IMR-90 (cell line): ENCODE results near the gene C22orf39. TPM values are rescaled to one million over a fixed set of nuclear protein-coding genes. Genes with fewer than 3 reads are reported as not detected.

Source experiments
- ATAC-seq: fragments of 200-7000 bp; cut with Tn5 transposase; 2 replicates; pipeline ENCODE4 v1.9.1; 2020; ENCODE audit warnings: low read depth, mild to moderate bottlenecking, moderate library complexity
- BruUV-seq: library from RNA; stranded (reverse); fragments of 400-500 nt; replicated peaks from 2 replicates; lab custom pipeline; 2021; lab: Mats Ljungman, UMichigan
- CTCF ChIA-PET: fragments of 300-600 bp; formaldehyde crosslinking; extraction: SDS; loops from one replicate; lab custom pipeline; 2021; ENCODE audit warnings: antibody characterized with exemption; lab: Yijun Ruan, JAX
- POLR2A ChIA-PET: fragments of 300-600 bp; sonication (Branson Sonifier 250); formaldehyde crosslinking; loops from one replicate; lab custom pipeline; 2022; ENCODE audit warnings: antibody characterized with exemption; ENCODE audit not compliant: unreplicated experiment; lab: Charles Lee
- DNase-seq: peaks from one replicate; pipeline ENCODE4 v3.0.0; 2013
- H2AFZ ChIP-seq: replicated peaks from 2 replicates; pipeline ENCODE3; 2013; ENCODE audit warnings: low read length, mild to moderate bottlenecking; ENCODE audit not compliant: poor library complexity
- H2AK5ac ChIP-seq: 2 replicates; pipeline ENCODE4 v1.6.1; 2013; ENCODE audit warnings: low read depth, low read length, inconsistent platforms
- H2AK9ac ChIP-seq: replicated peaks from 2 replicates; pipeline ENCODE3; 2013; ENCODE audit warnings: mild to moderate bottlenecking, low read depth, low read length, moderate library complexity; ENCODE audit not compliant: poor library complexity
- H2BK120ac ChIP-seq: 2 replicates; pipeline ENCODE4 v1.6.1; 2013; ENCODE audit warnings: low read depth, low read length, inconsistent platforms
- H2BK15ac ChIP-seq: 3 replicates; pipeline ENCODE4 v1.6.1; 2013; ENCODE audit warnings: low read depth, low read length, inconsistent platforms
- H2BK20ac ChIP-seq: 2 replicates; pipeline ENCODE4 v1.6.1; 2013; ENCODE audit warnings: low read depth, mild to moderate bottlenecking, inconsistent platforms, low read length, moderate library complexity
- H2BK5ac ChIP-seq: 2 replicates; pipeline ENCODE4 v1.6.1; 2013; ENCODE audit warnings: mild to moderate bottlenecking, low read depth, low read length, inconsistent platforms; ENCODE audit not compliant: poor library complexity, severe bottlenecking
- H3K14ac ChIP-seq: replicated peaks from 2 replicates; pipeline ENCODE4 v1.6.1; 2013; ENCODE audit warnings: low read depth, low read length, inconsistent platforms
- H3K18ac ChIP-seq: 2 replicates; pipeline ENCODE4 v1.6.1; 2013; ENCODE audit warnings: low read depth, low read length, control low read depth
- H3K23ac ChIP-seq: 2 replicates; pipeline ENCODE4 v1.6.1; 2013; ENCODE audit warnings: low read depth, low read length, inconsistent platforms
- H3K27ac ChIP-seq: 2 replicates; pipeline ENCODE4 v1.5.1; 2013; ENCODE audit warnings: mild to moderate bottlenecking, control low read depth, low read length; ENCODE audit not compliant: insufficient read depth
- H3K27me3 ChIP-seq: 2 replicates; pipeline ENCODE4 v1.6.1; 2013; ENCODE audit warnings: low read length; ENCODE audit not compliant: control insufficient read depth, insufficient read depth
- H3K36me3 ChIP-seq: 2 replicates; pipeline ENCODE4 v1.6.1; 2013; ENCODE audit warnings: low read length, mixed read lengths; ENCODE audit not compliant: control insufficient read depth, insufficient read depth
- H3K4ac ChIP-seq: 2 replicates; pipeline ENCODE4 v1.6.1; 2013; ENCODE audit warnings: low read depth, low read length, inconsistent platforms
- H3K4me1 ChIP-seq: 2 replicates; pipeline ENCODE4 v1.6.1; 2013; ENCODE audit warnings: low read length, mixed read lengths; ENCODE audit not compliant: control insufficient read depth, insufficient read depth
- H3K4me2 ChIP-seq: 2 replicates; pipeline ENCODE4 v1.6.1; 2013; ENCODE audit warnings: low read depth, mild to moderate bottlenecking, control low read depth, low read length, moderate library complexity
- H3K4me3 ChIP-seq: 2 replicates; pipeline ENCODE4 v1.5.1; 2013; ENCODE audit warnings: low read depth, mild to moderate bottlenecking, control low read depth, low read length, moderate library complexity; ENCODE audit not compliant: insufficient read depth
- H3K56ac ChIP-seq: 2 replicates; pipeline ENCODE4 v1.6.1; 2013; ENCODE audit warnings: low read length, inconsistent platforms; ENCODE audit not compliant: insufficient read depth; ENCODE audit errors: extremely low read depth
- H3K79me1 ChIP-seq, 2 experiments: 2 replicates each; pipeline ENCODE4 v1.6.1; 2013; ENCODE audit warnings: low read length in 2 of 2, inconsistent platforms in 1 of 2, low read depth in 1 of 2
- H3K9ac ChIP-seq: 2 replicates; pipeline ENCODE4 v1.6.1; 2013; ENCODE audit warnings: low read depth, low read length, control low read depth
- H3K9me1 ChIP-seq: 2 replicates; pipeline ENCODE4 v1.6.1; 2013; ENCODE audit warnings: low read length, inconsistent platforms; ENCODE audit not compliant: insufficient read depth
- H3K9me3 ChIP-seq: 2 replicates; pipeline ENCODE4 v1.6.1; 2013; ENCODE audit warnings: low read length; ENCODE audit not compliant: control insufficient read depth, insufficient read depth
- H4K20me1 ChIP-seq: 2 replicates; pipeline ENCODE4 v1.6.1; 2013; ENCODE audit warnings: low read length, inconsistent platforms; ENCODE audit not compliant: insufficient read depth
- H4K5ac ChIP-seq: 2 replicates; pipeline ENCODE4 v1.6.1; 2013; ENCODE audit warnings: mild to moderate bottlenecking, low read depth, low read length, control low read depth
- H4K8ac ChIP-seq, 2 experiments: 2 replicates each; pipeline ENCODE4 v1.6.1; 2013; ENCODE audit warnings: low read depth in 2 of 2, low read length in 2 of 2, control low read depth in 1 of 2, inconsistent platforms in 1 of 2
- H4K91ac ChIP-seq: 2 replicates; pipeline ENCODE4 v1.6.1; 2013; ENCODE audit warnings: low read depth, low read length, inconsistent platforms; ENCODE audit not compliant: insufficient read depth
- BHLHE40 ChIP-seq: fragments of 150-350 bp; IDR thresholded peaks from 2 replicates; pipeline ENCODE4 v1.6.1; 2016; ENCODE audit warnings: mild to moderate bottlenecking, low read depth, low read length
- CEBPB ChIP-seq: IDR thresholded peaks from 2 replicates; pipeline ENCODE4 v1.6.1; 2012; ENCODE audit warnings: low read depth, low read length, improper control_type of control experiment
- ELK1 ChIP-seq: fragments of 150-350 bp; IDR thresholded peaks from 2 replicates; pipeline ENCODE4 v1.6.1; 2016; ENCODE audit warnings: low read depth, mild to moderate bottlenecking, low read length, moderate library complexity, borderline replicate concordance
- MAFK ChIP-seq: IDR thresholded peaks from 2 replicates; pipeline ENCODE4 v1.6.1; 2012; ENCODE audit warnings: low read depth, low read length, improper control_type of control experiment
- MXI1 ChIP-seq: IDR thresholded peaks from 2 replicates; pipeline ENCODE4 v1.6.1; 2012; ENCODE audit warnings: low read depth, mild to moderate bottlenecking, low read length, moderate library complexity, borderline replicate concordance
- NFE2L2 ChIP-seq: fragments of 150-350 bp; IDR thresholded peaks from 2 replicates; pipeline ENCODE4 v1.6.1; 2016; ENCODE audit warnings: low read depth, mild to moderate bottlenecking, low read length
- POLR2A ChIP-seq: IDR thresholded peaks from 2 replicates; pipeline ENCODE4 v1.6.1; 2012; ENCODE audit warnings: mild to moderate bottlenecking, low read depth, low read length
- RAD21 ChIP-seq: IDR thresholded peaks from 2 replicates; pipeline ENCODE4 v1.6.1; 2012; ENCODE audit warnings: low read length, improper control_type of control experiment
- RCOR1 ChIP-seq: IDR thresholded peaks from 2 replicates; pipeline ENCODE4 v1.6.1; 2012; ENCODE audit warnings: mild to moderate bottlenecking, low read length, improper control_type of control experiment; ENCODE audit not compliant: insufficient replicate concordance
- RFX5 ChIP-seq: IDR thresholded peaks from 2 replicates; pipeline ENCODE4 v1.8.0; 2012; ENCODE audit warnings: low read depth, mild to moderate bottlenecking, low read length, moderate library complexity
- SMC3 ChIP-seq: fragments of 150-350 bp; IDR thresholded peaks from 2 replicates; pipeline ENCODE4 v1.6.1; 2016; ENCODE audit warnings: low read depth, mild to moderate bottlenecking, antibody characterized with exemption, low read length, moderate library complexity
- USF2 ChIP-seq: fragments of 150-350 bp; IDR thresholded peaks from 2 replicates; pipeline ENCODE4 v1.6.1; 2017; ENCODE audit warnings: mild to moderate bottlenecking, antibody characterized with exemption, low read length, low read depth
- WGBS, 2 experiments: methylation state at CpG; one replicate each; pipeline versions ENCODE4 v1.1.5 to v1.1.7; 2013; ENCODE audit warnings: missing lambda C conversion rate in 2 of 2; ENCODE audit not compliant: insufficient read length in 1 of 2; ENCODE audit errors: extremely low coverage in 2 of 2; 5-methylcytosine and 5-hydroxymethylcytosine counted together
- dilution Hi-C: fragments of 300-500 bp; cut with HindIII; formaldehyde crosslinking; loops from one replicate; pipeline ENCODE4 v1.14.3; 2018; ENCODE audit warnings: low sequenced_read_pairs; ENCODE audit not compliant: unreplicated experiment
- in situ Hi-C: fragments of 300-500 bp; cut with MboI; formaldehyde crosslinking; loops from 3 replicates; pipeline ENCODE4 v1.14.3; 2019; ENCODE audit warnings: low sequenced_read_pairs, inconsistent platforms, mixed read lengths
- intact Hi-C: fragments of 100-400 bp; cut with micrococcal nuclease; formaldehyde crosslinking; loops from 2 replicates; pipeline ENCODE4 v1.10.0; 2022
- polyA plus RNA-seq, 3 experiments: library from polyadenylated mRNA; depleted of rRNA; stranded (reverse); fragments of >200 nt; gene quantifications; 2 replicates each; pipeline ENCODE4 v1.2.3, GENCODE V29; 2012; ENCODE audit warnings: low replicate concordance in 1 of 3
- total RNA-seq: library from RNA; depleted of rRNA; stranded (reverse); fragments of >200 nt; gene quantifications from 2 replicates; pipeline ENCODE4 v1.2.3, GENCODE V29; 2012

C22orf39 gene
- total and polyA plus RNA-seq, 2 of the 4 experiments (the other 2 are of a cell fraction): 8.2 to 8.9 TPM

GRCh38 chr22:19470010-19470409, 22.5 kb upstream of the C22orf39 start:
- Histone ChIP-seq H2BK120ac (no peak overlapping the region), H2BK20ac (no peak overlapping the region), H3K23ac (no peak overlapping the region), H4K91ac (no peak overlapping the region), H2BK5ac (no peak overlapping the region), H3K4me3 (no peak overlapping the region), H3K56ac (no peak overlapping the region), H3K27ac (no peak overlapping the region), H4K8ac (no peak overlapping the region), H3K9me3 (no peaks in the 10 kb centered on the region), H3K4me2 (no peak overlapping the region), H3K14ac (no peak overlapping the region), H3K4ac (no peak overlapping the region), H4K20me1 (peaks cover 38% of the 10 kb centered on the region), H3K18ac (no peak overlapping the region), H2AK9ac (no peak overlapping the region), H3K36me3 (peaks cover 86% of the 10 kb centered on the region), H4K5ac (no peak overlapping the region), H3K9me1 (peaks cover 7% of the 10 kb centered on the region), H2BK15ac (no peak overlapping the region), H3K27me3 (no peaks in the 10 kb centered on the region), H3K9ac (no peak overlapping the region), H3K79me1 (peaks cover 19 to 54% of the 10 kb centered on the region in 2 experiments), H2AK5ac (no peak overlapping the region), H3K4me1 (no peaks in the 10 kb centered on the region), H2AFZ (no peak overlapping the region)
- dilution Hi-C loops: no loop called here
- WGBS, 2 experiments: 100% methylated on average over 1 of the region's 2 CpGs; no CpG with 5 or more reads in 1 of the 2 experiments
- DNase-seq (no peak), ATAC-seq (no peak)
- in situ Hi-C loops: no loop called here
- TF ChIP-seq RCOR1 (no peak), RAD21 (no peak), USF2 (no peak), ELK1 (no peak), MAFK (no peak), POLR2A (no peak), CEBPB (no peak), SMC3 (no peak), BHLHE40 (no peak), NFE2L2 (no peak), RFX5 (no peak), MXI1 (no peak)
- ChIA-PET POLR2A (no interaction called here), CTCF (no interaction called here)
- no TSS peak for BruUV-seq
- intact Hi-C loops: no loop called here
